H1 (cell line): Measurements from ENCODE around the gene MADD. TPM values are rescaled to one million over a fixed set of nuclear protein-coding genes. Genes with fewer than 3 reads are reported as not detected.

Experiments used
- CTCF ChIA-PET: fragments of 300-600 bp; sonication (Branson Sonifier 250); formaldehyde crosslinking; loops from one replicate; lab custom pipeline; 2021; ENCODE audit not compliant: partially characterized antibody; lab: Charles Lee
- POLR2A ChIA-PET: fragments of 300-600 bp; sonication (Branson Sonifier 250); formaldehyde crosslinking; loops from one replicate; lab custom pipeline; 2021; ENCODE audit warnings: inconsistent platforms; ENCODE audit not compliant: partially characterized antibody; lab: Charles Lee
- DNase-seq, 2 experiments: peaks; one replicate each; pipeline versions ENCODE4 v3.0.0 to v3.0.0-alpha.2; 2010 to 2022; ENCODE audit warnings: low spot score in 2 of 2, low read depth in 1 of 2, mixed read lengths in 1 of 2
- FAIRE-seq: peaks from 2 replicates; lab custom pipeline; 2011; peaks lifted over from hg19 to GRCh38; lab: Jason Lieb, UNC
- H2AFZ ChIP-seq: 2 replicates; pipeline ENCODE4 v1.8.1; 2012; ENCODE audit warnings: low read length, inconsistent platforms
- H2AK5ac ChIP-seq: 2 replicates; pipeline ENCODE4 v1.6.1; 2013; ENCODE audit warnings: low read depth, low read length
- H2BK120ac ChIP-seq: replicated peaks from 2 replicates; pipeline ENCODE3; 2013; ENCODE audit warnings: low read depth, low read length, inconsistent platforms
- H2BK12ac ChIP-seq: 2 replicates; pipeline ENCODE4 v1.6.1; 2013; ENCODE audit warnings: low read depth, low read length
- H2BK15ac ChIP-seq: 2 replicates; pipeline ENCODE4 v1.6.1; 2013; ENCODE audit warnings: low read length
- H2BK20ac ChIP-seq: 2 replicates; pipeline ENCODE4 v1.6.1; 2013; ENCODE audit warnings: low read length
- H2BK5ac ChIP-seq: 2 replicates; pipeline ENCODE4 v1.6.1; 2013; ENCODE audit warnings: low read depth, low read length
- H3K14ac ChIP-seq: 2 replicates; pipeline ENCODE4 v1.6.1; 2013; ENCODE audit warnings: inconsistent platforms; ENCODE audit not compliant: insufficient read length
- H3K18ac ChIP-seq: 2 replicates; pipeline ENCODE4 v1.6.1; 2013; ENCODE audit warnings: low read length; ENCODE audit errors: extremely low read depth
- H3K23ac ChIP-seq: 2 replicates; pipeline ENCODE4 v1.6.1; 2013; ENCODE audit warnings: inconsistent platforms; ENCODE audit not compliant: insufficient read length
- H3K23me2 ChIP-seq: 2 replicates; pipeline ENCODE4 v1.6.1; 2013; ENCODE audit warnings: low read depth, low read length
- H3K27ac ChIP-seq: 2 replicates; pipeline ENCODE4 v1.6.1; 2011; ENCODE audit warnings: low read depth, low read length, inconsistent platforms
- H3K27me3 ChIP-seq, 4 experiments: replicated peaks in 1 of 4; 1 replicate in 1 of 4; 2 replicates in 3 of 4; pipeline versions ENCODE4 v1.6.1 to v1.8.1; 2011 to 2013; ENCODE audit warnings: low read length in 3 of 4, mild to moderate bottlenecking in 3 of 4, inconsistent platforms in 2 of 4, mixed read lengths in 2 of 4, moderate library complexity in 1 of 4; ENCODE audit not compliant: control insufficient read depth in 3 of 4, insufficient read depth in 3 of 4; ENCODE audit errors: extremely low read depth in 1 of 4
- H3K36me3 ChIP-seq, 4 experiments: 2 replicates each; pipeline versions ENCODE4 v1.6.1 to v1.8.1; 2011 to 2013; ENCODE audit warnings: mild to moderate bottlenecking in 4 of 4, low read length in 3 of 4, moderate library complexity in 2 of 4, control low read depth in 1 of 4, inconsistent platforms in 1 of 4; ENCODE audit not compliant: insufficient read depth in 4 of 4, control insufficient read depth in 2 of 4
- H3K4ac ChIP-seq: replicated peaks from 2 replicates; pipeline ENCODE3; 2013; ENCODE audit warnings: low read length, low read depth, mixed read lengths, inconsistent platforms; ENCODE audit not compliant: insufficient read length
- H3K4me1 ChIP-seq, 4 experiments: replicated peaks in 1 of 4; 1 replicate in 1 of 4; 2 replicates in 3 of 4; pipeline versions ENCODE4 v1.6.1 to v1.8.1; 2011 to 2013; ENCODE audit warnings: low read length in 3 of 4, inconsistent platforms in 2 of 4, mixed read lengths in 1 of 4; ENCODE audit not compliant: insufficient read depth in 4 of 4, control insufficient read depth in 3 of 4
- H3K4me2 ChIP-seq, 2 experiments: 2 replicates each; pipeline versions ENCODE4 v1.6.1 to v1.8.1; 2011 to 2013; ENCODE audit warnings: low read depth in 2 of 2, low read length in 2 of 2, control low read depth in 1 of 2, inconsistent platforms in 1 of 2, mild to moderate bottlenecking in 1 of 2; ENCODE audit not compliant: insufficient read depth in 1 of 2
- H3K4me3 ChIP-seq, 4 experiments: fragments of 200-600, 300-600 bp in 1 of 4; sonication (generic), shearing (Covaris generic), sonication (Bioruptor Twin) in 1 of 4; 2 replicates each; pipeline versions ENCODE4 v1.5.1 to v1.8.1; 2011 to 2016; ENCODE audit warnings: low read length in 4 of 4, low read depth in 3 of 4, control low read depth in 2 of 4, inconsistent platforms in 2 of 4, mild to moderate bottlenecking in 2 of 4, mixed read lengths in 1 of 4, moderate library complexity in 1 of 4; ENCODE audit not compliant: insufficient read depth in 2 of 4; ENCODE audit errors: extremely low read depth in 1 of 4
- H3K56ac ChIP-seq: replicated peaks from 2 replicates; pipeline ENCODE3; 2013; ENCODE audit warnings: low read depth, mild to moderate bottlenecking, mixed read lengths, low read length, inconsistent platforms; ENCODE audit not compliant: insufficient read length
- H3K79me1 ChIP-seq: 2 replicates; pipeline ENCODE4 v1.6.1; 2013; ENCODE audit warnings: low read depth, low read length, control low read depth
- H3K79me2 ChIP-seq, 2 experiments: 2 replicates each; pipeline versions ENCODE4 v1.6.1 to v1.8.1; 2012 to 2013; ENCODE audit warnings: low read length in 2 of 2, mild to moderate bottlenecking in 2 of 2, inconsistent platforms in 1 of 2; ENCODE audit not compliant: insufficient read depth in 2 of 2, control insufficient read depth in 1 of 2
- H3K9ac ChIP-seq, 4 experiments: replicated peaks in 1 of 4; 1 replicate in 1 of 4; 2 replicates in 3 of 4; pipeline versions ENCODE4 v1.6.1 to v1.8.1; 2011 to 2013; ENCODE audit warnings: low read depth in 3 of 4, low read length in 3 of 4, control low read depth in 2 of 4, mild to moderate bottlenecking in 2 of 4, moderate library complexity in 2 of 4, inconsistent platforms in 1 of 4; ENCODE audit errors: extremely low read depth in 1 of 4
- H3K9me3 ChIP-seq, 2 experiments: 2 replicates each; pipeline versions ENCODE4 v1.6.1 to v1.8.1; 2012 to 2013; ENCODE audit warnings: mild to moderate bottlenecking in 2 of 2, moderate library complexity in 2 of 2, control low read depth in 1 of 2, inconsistent platforms in 1 of 2, low read depth in 1 of 2, low read length in 1 of 2, mixed read lengths in 1 of 2; ENCODE audit not compliant: insufficient read depth in 2 of 2
- H4K20me1 ChIP-seq, 2 experiments: replicated peaks in 1 of 2; 2 replicates each; pipeline versions ENCODE3 to v1.8.1; 2011 to 2013; ENCODE audit warnings: inconsistent platforms in 2 of 2, low read length in 2 of 2, mild to moderate bottlenecking in 1 of 2; ENCODE audit not compliant: insufficient read depth in 2 of 2, control insufficient read depth in 1 of 2
- H4K5ac ChIP-seq: 2 replicates; pipeline ENCODE4 v1.6.1; 2013; ENCODE audit warnings: low read length, low read depth, mixed read lengths, inconsistent platforms; ENCODE audit not compliant: insufficient read length
- H4K8ac ChIP-seq: 2 replicates; pipeline ENCODE4 v1.8.0; 2013; ENCODE audit warnings: mild to moderate bottlenecking, moderate library complexity, low read length, inconsistent platforms; ENCODE audit not compliant: insufficient read depth; ENCODE audit errors: extremely low read depth
- H4K91ac ChIP-seq: replicated peaks from 2 replicates; pipeline ENCODE3; 2013; ENCODE audit warnings: low read length, mixed read lengths, inconsistent platforms; ENCODE audit not compliant: insufficient read length
- EZH2 ChIP-seq: fragments of 200-600 bp; sonication (generic); IDR thresholded peaks from 2 replicates; pipeline ENCODE4 v1.7.1; 2012; ENCODE audit warnings: low read depth, mild to moderate bottlenecking, moderate library complexity, low read length, inconsistent platforms; ENCODE audit not compliant: severe bottlenecking
- KDM4A ChIP-seq: IDR thresholded peaks from one replicate; pipeline ENCODE4 v1.7.1; 2012; ENCODE audit warnings: low read depth, mild to moderate bottlenecking, moderate library complexity, low read length, inconsistent platforms; ENCODE audit not compliant: severe bottlenecking
- RAD21 ChIP-seq, 2 experiments: IDR thresholded peaks in 1 of 2; conservative IDR thresholded peaks in 1 of 2; 2 replicates each; pipeline ENCODE4 v1.6.1; 2011; ENCODE audit warnings: low read depth in 2 of 2, low read length in 2 of 2, improper control_type of control experiment in 1 of 2, inconsistent platforms in 1 of 2, mild to moderate bottlenecking in 1 of 2, moderate library complexity in 1 of 2
- SP1 ChIP-seq: IDR thresholded peaks from 2 replicates; pipeline ENCODE4 v1.6.1; 2011; ENCODE audit warnings: low read depth, low read length
- WGBS, 2 experiments: shearing (Covaris generic) in 1 of 2; methylation state at CpG; one replicate each; pipeline versions ENCODE4 v1.1.6 to v1.1.7; 2013 to 2015; ENCODE audit warnings: low lambda C conversion rate in 2 of 2, mixed read lengths in 2 of 2, inconsistent platforms in 1 of 2, low coverage in 1 of 2, missing lambda C conversion rate in 1 of 2; ENCODE audit not compliant: insufficient replicate concordance in 2 of 2, insufficient coverage in 1 of 2, insufficient read length in 1 of 2; ENCODE audit errors: extremely low coverage in 1 of 2, missing lambda C conversion rate in 1 of 2; 5-methylcytosine and 5-hydroxymethylcytosine counted together
- polyA plus RNA-seq, 7 experiments: library from polyadenylated mRNA; depleted of rRNA in 3 of 7; stranded (reverse) in 5 of 7; unstranded in 2 of 7; fragments of >200 nt in 5 of 7; fragments of 200-250 nt in 2 of 7; gene quantifications; 1 replicate in 5 of 7; 2 replicates in 1 of 7; 4 replicates in 1 of 7; pipeline versions ENCODE4 v1.2.1 to v1.2.3, GENCODE V29; 2011 to 2013; ENCODE audit warnings: missing spikeins in 2 of 7, mixed read lengths in 2 of 7
- total RNA-seq: library from RNA; stranded (reverse); fragmentation: NEBNext Ultra II Directional; extraction: Animal tissue kit (Norgen Biotek cat#: 25700); gene quantifications from 2 replicates; pipeline ENCODE4 v1.2.1, GENCODE V29; 2021

Gene MADD
- total and polyA plus RNA-seq, 2 of the 8 experiments (the other 6 are each of a cell fraction or from before 2014, with no cell fraction given), result 32.5 to 45.4 TPM

GRCh38 chr11:47324520-47324919 lies 54.6 kb downstream of the MADD start:
- H3K9me3 ChIP-seq, result no peaks in the 10 kb centered on the region
- H3K79me1 ChIP-seq, result no peaks in the 10 kb centered on the region; the same call in 1 of the 2 replicates
- no peak overlapping the region for H3K4me3 ChIP-seq
- H3K4ac ChIP-seq, result no peak overlapping the region
- no peaks in the 10 kb centered on the region for H3K79me2 ChIP-seq
- FAIRE-seq (no peak), DNase-seq (no peak)
- no peak for TF ChIP-seq RAD21 (IDR thresholded peaks at IDR 0.05 in 1 of 2, conservative IDR thresholded peaks at IDR 0.05 in 1 of 2; ENCODE audit: low read depth in 2 of 2, low read length in 2 of 2)
- no peak for TF ChIP-seq KDM4A
- no peak for TF ChIP-seq SP1
- TF ChIP-seq EZH2, result no peak
- H3K9ac ChIP-seq, result no peak overlapping the region
- no peak overlapping the region for H3K23ac ChIP-seq
- CTCF ChIA-PET, result interaction anchor here (0.6 to 5.5 kb wide), 5 partner anchors 17 to 37 kb away, joined by 3 to 32 read pairs (median 5); no protein-coding TSS in a partner anchor
- H3K4me1 ChIP-seq, result no peaks in the 10 kb centered on the region
- H3K4me2 ChIP-seq, result no peak overlapping the region
- H2BK5ac ChIP-seq, result no peak overlapping the region
- no peak overlapping the region for H2BK20ac ChIP-seq
- H3K27me3 ChIP-seq, result no peaks in the 10 kb centered on the region
- H3K36me3 ChIP-seq, result peaks cover 0 to 19% (median 8%) of the 10 kb centered on the region in 4 experiments; a peak in 4 of 8 replicates
- no peak overlapping the region for H3K56ac ChIP-seq
- WGBS, 2 experiments, result 92% methylated on average over 12 of the region's 12 CpGs; no CpG with 5 or more reads in 1 of the 2 experiments
- POLR2A ChIA-PET, result no interaction called here
- no peak overlapping the region for H2BK15ac ChIP-seq
- H3K18ac ChIP-seq, result no peak overlapping the region
- no peak overlapping the region for H3K27ac ChIP-seq
- no peak overlapping the region for H4K8ac ChIP-seq
- no peak overlapping the region for H3K14ac ChIP-seq
- no peak overlapping the region for H2BK120ac ChIP-seq
- no peak overlapping the region for H2AFZ ChIP-seq
- no peak overlapping the region for H4K5ac ChIP-seq
- H2AK5ac ChIP-seq, result no peak overlapping the region
- no peak overlapping the region for H2BK12ac ChIP-seq
- H3K23me2 ChIP-seq, result no peaks in the 10 kb centered on the region
- H4K20me1 ChIP-seq, result peaks cover 0 to under 1% of the 10 kb centered on the region in 2 experiments
- H4K91ac ChIP-seq, result no peak overlapping the region
